HepG2 (cell line): ENCODE data around the gene SFR1. TPM values are rescaled to one million over a fixed set of nuclear protein-coding genes. Genes with fewer than 3 reads are reported as not detected.

Source experiments
- FOXM1 ChIP-seq: sonication (generic); formaldehyde crosslinking; IDR thresholded peaks from 2 replicates; pipeline ENCODE4 v1.5.0; 2020; ENCODE audit warnings: missing genetic modification reagents
- HNRNPUL1 ChIP-seq: fragments of 200-400 bp; formaldehyde crosslinking; IDR thresholded peaks from 2 replicates; pipeline ENCODE4 v1.6.1; 2017; ENCODE audit warnings: low read depth, mild to moderate bottlenecking, low read length, moderate library complexity
- JUND ChIP-seq: sonication (generic); formaldehyde crosslinking; IDR thresholded peaks from 2 replicates; pipeline ENCODE4 v1.8.0; 2022; ENCODE audit warnings: mild to moderate bottlenecking, missing genetic modification reagents
- KAT8 ChIP-seq: IDR thresholded peaks from 2 replicates; pipeline ENCODE4 v1.6.1; 2016; ENCODE audit warnings: missing genetic modification reagents, missing compliant biosample characterization
- KLF15 ChIP-seq: sonication (generic); formaldehyde crosslinking; IDR thresholded peaks from 2 replicates; pipeline ENCODE4 v1.8.1; 2023; ENCODE audit warnings: borderline replicate concordance, mild to moderate bottlenecking, inconsistent platforms, missing genetic modification reagents, mixed read lengths
- KLF16 ChIP-seq, 2 experiments: sonication (generic) in 1 of 2; formaldehyde crosslinking in 1 of 2; IDR thresholded peaks; 2 replicates each; pipeline versions ENCODE4 v1.6.1 to v1.8.0; 2016 to 2023; ENCODE audit warnings: missing genetic modification reagents in 2 of 2, missing compliant biosample characterization in 1 of 2
- MAFF ChIP-seq: IDR thresholded peaks from 2 replicates; pipeline ENCODE4 v1.6.1; 2011; ENCODE audit warnings: low read depth, low read length, improper control_type of control experiment
- MTF1 ChIP-seq: sonication (generic); formaldehyde crosslinking; IDR thresholded peaks from 2 replicates; pipeline ENCODE4 v1.5.0; 2020; ENCODE audit warnings: missing genetic modification reagents
- NCOR1 ChIP-seq: fragments of 200-600 bp; sonication (generic); IDR thresholded peaks from 2 replicates; pipeline ENCODE4 v1.7.0; 2017; ENCODE audit warnings: antibody characterized with exemption, low read length, borderline replicate concordance
- NFYB ChIP-seq: sonication (generic); formaldehyde crosslinking; IDR thresholded peaks from 2 replicates; pipeline ENCODE4 v1.4.0; 2020; ENCODE audit warnings: missing genetic modification reagents
- ONECUT2 ChIP-seq: sonication (generic); formaldehyde crosslinking; IDR thresholded peaks from 2 replicates; pipeline ENCODE4 v1.4.0; 2020; ENCODE audit warnings: missing genetic modification reagents
- POLR2AphosphoS5 ChIP-seq: IDR thresholded peaks from 2 replicates; pipeline ENCODE4 v1.6.1; 2012; ENCODE audit warnings: low read depth, low read length
- SAFB2 ChIP-seq: sonication (generic); formaldehyde crosslinking; IDR thresholded peaks from 2 replicates; pipeline ENCODE4 v1.5.1; 2020; ENCODE audit warnings: missing genetic modification reagents, low read depth, mild to moderate bottlenecking, borderline replicate concordance
- SMYD3 ChIP-seq: sonication (generic); formaldehyde crosslinking; IDR thresholded peaks from 2 replicates; pipeline ENCODE4 v1.8.1; 2023; ENCODE audit warnings: mild to moderate bottlenecking, missing genetic modification reagents
- ZKSCAN8 ChIP-seq: IDR thresholded peaks from 2 replicates; pipeline ENCODE4 v1.6.1; 2016; ENCODE audit warnings: borderline replicate concordance, missing genetic modification reagents, missing compliant biosample characterization
- ZNF24 ChIP-seq: fragments of 450-650 bp; IDR thresholded peaks from 2 replicates; pipeline ENCODE4 v1.6.1; 2017; ENCODE audit warnings: antibody characterized with exemption, mild to moderate bottlenecking
- ZNF34 ChIP-seq: sonication (generic); formaldehyde crosslinking; IDR thresholded peaks from 2 replicates; pipeline ENCODE4 v1.4.0; 2020; ENCODE audit warnings: mild to moderate bottlenecking, missing genetic modification reagents, borderline replicate concordance
- ZNF414 ChIP-seq: sonication (generic); formaldehyde crosslinking; IDR thresholded peaks from 2 replicates; pipeline ENCODE4 v1.5.0; 2020; ENCODE audit warnings: missing genetic modification reagents
- ZNF543 ChIP-seq: sonication (generic); formaldehyde crosslinking; IDR thresholded peaks from 2 replicates; pipeline ENCODE4 v1.4.0; 2020; ENCODE audit warnings: mild to moderate bottlenecking, missing genetic modification reagents
- ZNF550 ChIP-seq: sonication (generic); formaldehyde crosslinking; IDR thresholded peaks from 2 replicates; pipeline ENCODE4 v1.4.0; 2020; ENCODE audit warnings: mild to moderate bottlenecking, missing genetic modification reagents, borderline replicate concordance
- ZNF557 ChIP-seq: sonication (generic); formaldehyde crosslinking; IDR thresholded peaks from 2 replicates; pipeline ENCODE4 v1.4.0; 2020; ENCODE audit warnings: missing genetic modification reagents
- ZSCAN21 ChIP-seq: sonication (generic); formaldehyde crosslinking; IDR thresholded peaks from 2 replicates; pipeline ENCODE4 v1.8.0; 2022; ENCODE audit warnings: mild to moderate bottlenecking, missing genetic modification reagents, moderate library complexity, borderline replicate concordance
- polyA plus RNA-seq, 8 experiments: library from polyadenylated mRNA; depleted of rRNA in 3 of 8; stranded (reverse) in 7 of 8; unstranded in 1 of 8; fragments of >200 nt; fragmentation: Illumina TruSeq in 4 of 8; extraction: Trizol in 4 of 8; gene quantifications; 2 replicates each; pipeline versions ENCODE4 v1.2.1 to v1.2.3, GENCODE V29; 2011 to 2016; ENCODE audit warnings: low read depth in 4 of 8, missing spikeins in 1 of 8, mixed read lengths in 1 of 8; ENCODE audit not compliant: insufficient read depth in 1 of 8
- total RNA-seq, 5 experiments: library from RNA; depleted of rRNA; stranded (reverse); fragments of >200 nt; fragmentation: Illumina TruSeq; extraction: Trizol; gene quantifications; 2 replicates each; pipeline ENCODE4 v1.2.3, GENCODE V29; 2016; ENCODE audit warnings: low read depth in 1 of 5
- TF ChIP-seq, protein P1 (sequence below): sonication (generic); formaldehyde crosslinking; IDR thresholded peaks from 2 replicates; pipeline ENCODE4 v1.5.0; 2020; ENCODE audit warnings: missing genetic modification reagents
- TF ChIP-seq, protein P2 (sequence below): sonication (generic); formaldehyde crosslinking; IDR thresholded peaks from 2 replicates; pipeline ENCODE4 v1.5.1; 2020; ENCODE audit warnings: mild to moderate bottlenecking, missing genetic modification reagents, borderline replicate concordance

The SFR1 gene
- total and polyA plus RNA-seq, 2 of the 13 experiments (the other 11 are each of a cell fraction or from before 2014, with no cell fraction given): 2.2 to 6.1 TPM

DNA sequence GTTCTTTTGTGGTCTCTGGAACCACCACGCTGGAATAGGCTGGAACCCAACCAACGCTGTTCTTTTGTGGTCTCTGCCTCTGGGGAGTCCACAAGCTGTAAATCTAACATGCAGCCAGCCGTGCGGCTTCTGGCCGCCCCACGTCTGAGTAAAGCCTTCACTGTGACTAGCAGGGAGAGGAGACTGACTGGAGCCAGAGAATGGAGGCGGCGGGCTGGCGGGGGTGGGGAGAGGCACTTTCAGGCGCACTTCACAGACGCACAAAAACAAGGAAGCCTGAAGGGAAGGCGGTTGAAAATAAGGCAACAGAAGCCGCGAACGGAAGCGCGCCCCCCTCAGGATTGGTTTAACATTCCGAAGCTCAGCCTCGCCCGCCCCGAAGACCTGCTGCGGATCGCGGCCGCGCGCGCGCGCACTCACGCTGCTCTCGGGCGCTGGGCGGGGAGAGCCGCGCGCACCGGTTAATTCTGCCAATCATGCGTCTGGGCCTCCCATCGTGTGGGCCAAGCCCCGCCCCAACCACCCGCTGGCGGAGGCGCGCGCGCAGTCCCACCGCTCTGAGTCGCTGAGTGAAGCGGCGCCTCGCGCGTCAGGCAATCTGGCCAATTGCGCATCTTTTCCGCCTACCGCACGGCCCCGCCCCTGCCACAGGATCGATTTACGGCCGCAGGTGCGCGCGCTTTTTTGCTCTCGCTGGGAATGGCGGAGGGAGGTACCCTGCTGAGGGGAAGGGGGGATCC, at the start of gene SFR1 (continued):
- TF ChIP-seq FOXM1 (CRISPR knock-in tag) (no peak), ZNF24 (no peak), SAFB2 (CRISPR knock-in tag) (peak; percentile 74; the same call in 1 of the 2 replicates), JUND (CRISPR knock-in tag) (no peak), ZNF550 (no peak), ZNF414 (no peak), MTF1 (no peak), ONECUT2 (peak; percentile 97), ZSCAN21 (0 out of 2 replicates have a peak, but pooled peaks have one; percentile 29), ZNF557 (0 out of 2 replicates have a peak, but pooled peaks have one; percentile 16), MAFF (no peak), KAT8 (peak; percentile 68; the same call in 1 of the 2 replicates), NFYB (peak; percentile 85), SMYD3 (CRISPR knock-in tag) (0 out of 2 replicates have a peak, but pooled peaks have one; percentile 52), ZNF34 (CRISPR knock-in tag) (no peak), KLF16 (CRISPR knock-in tag; IDR thresholded peaks at IDR 0.05) (peak in 1 of 2 experiments; percentile 64; a peak in 2 of 4 replicates), ZKSCAN8 (no peak), KLF15 (CRISPR knock-in tag) (no peak), NCOR1 (0 out of 2 replicates have a peak, but pooled peaks have one; percentile 25), POLR2AphosphoS5 (peak; percentile 89), ZNF543 (CRISPR knock-in tag) (no peak), HNRNPUL1 (0 out of 2 replicates have a peak, but pooled peaks have one; percentile 40)
- TF ChIP-seq, protein P1, sequence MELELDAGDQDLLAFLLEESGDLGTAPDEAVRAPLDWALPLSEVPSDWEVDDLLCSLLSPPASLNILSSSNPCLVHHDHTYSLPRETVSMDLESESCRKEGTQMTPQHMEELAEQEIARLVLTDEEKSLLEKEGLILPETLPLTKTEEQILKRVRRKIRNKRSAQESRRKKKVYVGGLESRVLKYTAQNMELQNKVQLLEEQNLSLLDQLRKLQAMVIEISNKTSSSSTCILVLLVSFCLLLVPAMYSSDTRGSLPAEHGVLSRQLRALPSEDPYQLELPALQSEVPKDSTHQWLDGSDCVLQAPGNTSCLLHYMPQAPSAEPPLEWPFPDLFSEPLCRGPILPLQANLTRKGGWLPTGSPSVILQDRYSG: no peak
- TF ChIP-seq, protein P2, sequence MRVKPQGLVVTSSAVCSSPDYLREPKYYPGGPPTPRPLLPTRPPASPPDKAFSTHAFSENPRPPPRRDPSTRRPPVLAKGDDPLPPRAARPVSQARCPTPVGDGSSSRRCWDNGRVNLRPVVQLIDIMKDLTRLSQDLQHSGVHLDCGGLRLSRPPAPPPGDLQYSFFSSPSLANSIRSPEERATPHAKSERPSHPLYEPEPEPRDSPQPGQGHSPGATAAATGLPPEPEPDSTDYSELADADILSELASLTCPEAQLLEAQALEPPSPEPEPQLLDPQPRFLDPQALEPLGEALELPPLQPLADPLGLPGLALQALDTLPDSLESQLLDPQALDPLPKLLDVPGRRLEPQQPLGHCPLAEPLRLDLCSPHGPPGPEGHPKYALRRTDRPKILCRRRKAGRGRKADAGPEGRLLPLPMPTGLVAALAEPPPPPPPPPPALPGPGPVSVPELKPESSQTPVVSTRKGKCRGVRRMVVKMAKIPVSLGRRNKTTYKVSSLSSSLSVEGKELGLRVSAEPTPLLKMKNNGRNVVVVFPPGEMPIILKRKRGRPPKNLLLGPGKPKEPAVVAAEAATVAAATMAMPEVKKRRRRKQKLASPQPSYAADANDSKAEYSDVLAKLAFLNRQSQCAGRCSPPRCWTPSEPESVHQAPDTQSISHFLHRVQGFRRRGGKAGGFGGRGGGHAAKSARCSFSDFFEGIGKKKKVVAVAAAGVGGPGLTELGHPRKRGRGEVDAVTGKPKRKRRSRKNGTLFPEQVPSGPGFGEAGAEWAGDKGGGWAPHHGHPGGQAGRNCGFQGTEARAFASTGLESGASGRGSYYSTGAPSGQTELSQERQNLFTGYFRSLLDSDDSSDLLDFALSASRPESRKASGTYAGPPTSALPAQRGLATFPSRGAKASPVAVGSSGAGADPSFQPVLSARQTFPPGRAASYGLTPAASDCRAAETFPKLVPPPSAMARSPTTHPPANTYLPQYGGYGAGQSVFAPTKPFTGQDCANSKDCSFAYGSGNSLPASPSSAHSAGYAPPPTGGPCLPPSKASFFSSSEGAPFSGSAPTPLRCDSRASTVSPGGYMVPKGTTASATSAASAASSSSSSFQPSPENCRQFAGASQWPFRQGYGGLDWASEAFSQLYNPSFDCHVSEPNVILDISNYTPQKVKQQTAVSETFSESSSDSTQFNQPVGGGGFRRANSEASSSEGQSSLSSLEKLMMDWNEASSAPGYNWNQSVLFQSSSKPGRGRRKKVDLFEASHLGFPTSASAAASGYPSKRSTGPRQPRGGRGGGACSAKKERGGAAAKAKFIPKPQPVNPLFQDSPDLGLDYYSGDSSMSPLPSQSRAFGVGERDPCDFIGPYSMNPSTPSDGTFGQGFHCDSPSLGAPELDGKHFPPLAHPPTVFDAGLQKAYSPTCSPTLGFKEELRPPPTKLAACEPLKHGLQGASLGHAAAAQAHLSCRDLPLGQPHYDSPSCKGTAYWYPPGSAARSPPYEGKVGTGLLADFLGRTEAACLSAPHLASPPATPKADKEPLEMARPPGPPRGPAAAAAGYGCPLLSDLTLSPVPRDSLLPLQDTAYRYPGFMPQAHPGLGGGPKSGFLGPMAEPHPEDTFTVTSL (CRISPR knock-in tag): peak; percentile 65; the same call in 1 of the 2 replicates
